ENCODE results near the gene RASL10B. TPM values are rescaled to one million over a fixed set of nuclear protein-coding genes. Genes with fewer than 3 reads are reported as not detected.

RASL10B gene
- total RNA-seq, 1 donor = 2.2 TPM

- no peak for DNase-seq (ENCODE audit: low read depth in 2 of 3, low spot score in 2 of 3)
Measured at GRCh38 chr17:35763767-35764122, 32.3 kb downstream of the RASL10B start.

- peak; percentile 80 to 92 (median 90) for DNase-seq (ENCODE audit: low read depth in 2 of 3, low spot score in 2 of 3)
Measured at GRCh38 chr17:35764123-35764991, 32.9 kb downstream of the RASL10B start.

GRCh38 chr17:35765086-35765710 lies 33.8 kb downstream of the RASL10B start:
- DNase-seq (ENCODE audit: low read depth in 2 of 3, low spot score in 2 of 3) = no peak

GRCh38 chr17:35765756-35766488 lies 34.5 kb downstream of the RASL10B start:
- no peak for DNase-seq (ENCODE audit: low read depth in 2 of 3, low spot score in 2 of 3)

- DNase-seq (ENCODE audit: low read depth in 2 of 3, low spot score in 2 of 3) = no peak
Measured at GRCh38 chr17:35766489-35766877, 35.0 kb downstream of the RASL10B start.

GRCh38 chr17:35766903-35767510 lies 35.6 kb downstream of the RASL10B start:
- DNase-seq (ENCODE audit: low read depth in 2 of 3, low spot score in 2 of 3) = peak in 2 of 3 donors; percentile 49 to 81

DNA sequence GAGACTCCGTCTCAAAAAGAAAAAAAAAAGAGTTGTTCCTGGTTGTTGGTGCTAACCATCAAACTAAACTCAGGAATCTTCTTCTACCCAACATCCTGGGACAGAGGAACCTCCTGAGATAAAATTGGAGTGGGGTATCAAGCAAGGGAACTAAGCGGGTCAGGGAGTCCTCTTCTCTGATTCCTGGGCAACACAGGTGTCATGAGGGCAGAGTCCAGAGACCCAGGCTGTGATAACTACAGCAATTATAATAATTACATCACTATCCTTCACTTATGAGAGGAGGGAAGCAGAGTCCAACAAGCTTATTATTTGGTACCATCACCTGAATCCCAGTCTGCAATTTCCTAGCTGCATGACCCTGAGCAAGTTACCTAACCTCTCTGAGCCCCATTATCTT lies 37.4 kb downstream of the RASL10B start:
- no peak for DNase-seq (ENCODE audit: low read depth in 2 of 3, low spot score in 2 of 3)

GRCh38 chr17:35769895-35770486 lies 38.6 kb downstream of the RASL10B start:
- DNase-seq (ENCODE audit: low read depth in 2 of 3, low spot score in 2 of 3) = no peak

GRCh38 chr17:35773129-35773528 lies 41.7 kb downstream of the RASL10B start:
- DNase-seq (ENCODE audit: low read depth in 2 of 3, low spot score in 2 of 3) = no peak

DNA sequence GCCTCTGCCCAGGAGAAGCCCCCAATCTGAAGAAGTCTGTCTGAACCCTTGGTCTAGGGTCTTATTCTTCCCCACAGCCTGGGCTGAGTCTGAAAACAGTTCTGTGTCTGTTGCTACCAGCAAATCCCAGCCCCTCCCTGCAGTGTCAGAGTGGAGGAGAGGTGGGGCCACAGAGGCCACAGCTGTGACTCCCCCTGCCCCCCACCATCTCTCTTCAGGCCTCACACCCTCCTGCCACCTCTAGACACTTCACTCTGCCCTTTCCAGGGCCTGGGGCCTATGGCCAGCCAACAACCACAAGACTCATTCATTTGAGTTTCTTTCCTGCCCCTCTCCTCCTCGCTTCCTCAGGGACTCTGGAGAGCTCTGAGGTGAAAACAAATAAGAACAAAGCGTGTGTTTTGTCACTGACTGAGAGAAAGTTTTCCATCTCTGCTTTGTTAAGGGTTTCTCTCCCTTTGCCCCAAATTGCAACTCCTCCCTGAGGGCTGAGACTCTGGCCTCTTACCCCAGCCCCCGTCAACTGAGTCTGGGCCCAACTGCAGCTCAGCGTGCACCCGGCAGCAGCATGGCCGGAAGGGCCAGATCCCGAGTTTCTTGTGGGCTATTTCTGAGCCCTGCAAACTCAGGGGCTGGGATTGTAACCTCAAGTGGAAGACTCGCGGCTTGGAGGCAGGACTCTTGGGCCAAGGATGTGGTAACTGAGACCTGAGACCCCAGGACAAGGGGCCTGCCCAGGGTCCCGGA lies 42.4 kb downstream of the RASL10B start:
- DNase-seq (ENCODE audit: low read depth in 2 of 3, low spot score in 2 of 3) = peak in 1 of 3 donors; percentile 58

GRCh38 chr17:35774499-35774898 lies 43.1 kb downstream of the RASL10B start:
- DNase-seq (ENCODE audit: low read depth in 2 of 3, low spot score in 2 of 3) = no peak

DNA sequence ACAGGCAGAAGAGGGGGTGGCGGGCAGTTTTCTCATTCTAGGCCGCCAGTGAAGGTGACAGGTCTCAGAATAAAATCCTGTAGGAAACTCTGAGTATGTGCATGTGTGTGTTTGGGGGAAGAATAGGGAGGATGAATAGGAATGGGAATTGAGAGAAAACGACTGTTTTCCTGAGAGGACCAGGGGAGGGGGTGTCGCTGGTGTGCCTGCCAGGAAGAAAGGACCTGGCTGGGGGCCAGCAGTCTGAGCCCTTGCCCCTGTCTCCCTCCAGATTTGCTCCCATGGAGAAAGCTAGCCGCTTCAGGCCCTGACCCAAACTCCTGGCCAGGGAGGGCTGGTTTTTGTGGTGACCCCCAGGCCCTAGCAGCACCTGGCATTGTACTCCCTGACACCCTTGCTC lies 43.6 kb downstream of the RASL10B start:
- DNase-seq (ENCODE audit: low read depth in 2 of 3, low spot score in 2 of 3) = no peak

- DNase-seq (ENCODE audit: low read depth in 2 of 3, low spot score in 2 of 3) = peak in 1 of 3 donors; percentile 45
Measured at GRCh38 chr17:35775583-35775982, 44.1 kb downstream of the RASL10B start.

GRCh38 chr17:35778641-35779196 lies 47.3 kb downstream of the RASL10B start:
- no peak for DNase-seq (ENCODE audit: low read depth in 2 of 3, low spot score in 2 of 3)

GRCh38 chr17:35780950-35781349 lies 49.5 kb downstream of the RASL10B start:
- DNase-seq (ENCODE audit: low read depth in 2 of 3, low spot score in 2 of 3) = no peak

GRCh38 chr17:35784895-35785294 lies 53.5 kb downstream of the RASL10B start:
- DNase-seq (ENCODE audit: low read depth in 2 of 3, low spot score in 2 of 3) = no peak

- no peak for DNase-seq (ENCODE audit: low read depth in 2 of 3, low spot score in 2 of 3)
Measured at GRCh38 chr17:35786941-35787432, 55.5 kb downstream of the RASL10B start.

DNA sequence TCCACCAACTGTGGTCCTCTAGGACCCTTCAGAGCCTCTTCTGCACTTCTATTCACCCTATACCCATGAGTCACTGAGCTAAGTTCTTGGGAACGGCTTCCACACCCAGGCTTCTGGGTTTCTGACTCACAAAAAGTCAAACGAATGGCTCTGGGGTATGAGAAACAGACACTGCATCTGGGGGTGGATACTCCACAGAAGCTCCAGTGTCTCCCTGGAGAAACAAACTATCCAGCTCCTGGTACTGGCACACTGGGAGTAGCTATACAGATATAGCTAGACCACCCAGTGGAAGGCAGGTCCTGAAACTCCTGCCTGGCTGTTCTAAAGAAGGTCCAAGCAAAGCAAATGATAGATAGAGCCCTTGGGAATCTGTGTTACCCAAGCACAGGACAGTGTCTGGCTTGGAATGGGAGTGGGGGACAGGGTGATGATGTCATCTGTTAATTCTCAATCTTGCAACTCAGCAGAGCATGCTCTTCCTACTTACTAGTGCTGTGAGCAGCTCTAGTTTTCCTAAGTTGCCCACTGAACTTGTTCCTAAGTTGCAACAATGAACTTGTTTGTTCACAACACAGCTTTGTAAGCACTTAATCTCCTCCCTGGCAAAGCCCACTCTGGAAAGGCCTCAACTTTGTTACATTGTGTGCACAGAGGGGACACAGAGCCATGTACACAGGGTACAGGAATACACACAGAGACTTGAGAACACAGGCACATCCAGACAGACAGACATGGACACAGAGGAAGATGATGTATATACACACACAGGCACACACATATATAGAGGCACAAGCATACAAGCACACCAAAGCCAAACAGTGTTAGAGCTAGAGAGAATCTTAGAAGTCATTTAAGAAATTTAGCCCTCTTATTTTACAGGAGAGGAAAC lies 57.3 kb downstream of the RASL10B start:
- DNase-seq (ENCODE audit: low read depth in 2 of 3, low spot score in 2 of 3) = no peak

Measured in hematopoietic multipotent progenitor cell (in vitro differentiated cells).